Erythroblast (primary cell): ENCODE measurements around the gene STK36.

ENCODE experiments used
- GATA1 ChIP-seq: IDR thresholded peaks from 2 replicates; pipeline ENCODE4 v1.6.1; 2011; ENCODE audit warnings: low read depth, mild to moderate bottlenecking, control low read depth, low read length, moderate library complexity
- POLR2A ChIP-seq: IDR thresholded peaks from 2 replicates; pipeline ENCODE4 v1.6.1; 2011; ENCODE audit warnings: mild to moderate bottlenecking, low read length

DNA sequence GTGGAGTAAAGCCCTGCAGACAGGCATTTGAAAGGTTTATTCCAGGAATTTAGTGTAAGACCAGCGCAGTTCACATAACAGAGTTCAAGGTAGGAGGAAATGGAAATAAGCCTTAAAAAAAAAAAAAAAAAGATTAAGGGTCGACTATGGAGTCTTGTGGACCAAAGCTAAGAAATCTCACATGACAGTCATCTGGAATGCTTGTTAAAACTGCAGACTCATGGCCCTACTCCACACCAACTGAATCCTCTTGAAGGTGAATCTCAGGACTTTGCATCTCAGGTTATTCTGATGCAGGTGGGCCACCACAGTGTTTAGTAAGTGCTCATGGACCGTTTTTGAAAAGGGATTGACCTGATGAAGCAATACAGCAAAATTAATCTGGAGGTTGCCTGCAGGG is 47.6 kb downstream of the STK36 start:
- no peak for TF ChIP-seq POLR2A
- TF ChIP-seq GATA1, result no peak
